ENCODE measurements around the gene KLHDC10. TPM values are rescaled to one million over a fixed set of nuclear protein-coding genes. Genes with fewer than 3 reads are reported as not detected.
A peak's percentile ranks its signal among the peaks of the same experiment; 100 is the strongest.
"Not testable (repeated sequence)": the region's sequence is repeated elsewhere in the genome, so short reads cannot be mapped to it uniquely, and the experiment has no call there.

The KLHDC10 gene
- total and polyA plus RNA-seq, 9 donors: 11.3 to 36.4 (median 26.7) TPM

DNA sequence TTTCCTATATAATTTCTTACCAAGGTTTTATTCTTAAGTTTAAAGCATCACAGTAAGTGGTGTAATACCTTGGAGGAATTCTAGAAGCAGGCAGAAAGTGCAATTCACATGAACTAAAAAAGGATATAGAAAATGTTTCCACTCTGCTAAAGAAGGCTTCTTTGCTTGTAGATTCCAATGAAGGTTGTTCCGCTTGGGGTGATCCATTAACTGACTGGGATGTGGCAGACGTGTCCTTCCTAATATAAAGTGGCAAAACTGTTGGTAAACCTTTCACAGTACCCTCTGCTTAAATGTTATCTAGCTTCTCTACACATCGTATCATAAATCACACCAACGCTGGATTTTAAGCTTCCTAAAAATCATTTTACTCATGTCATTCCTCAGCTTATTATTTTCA lies 21.4 kb upstream of the KLHDC10 start:
- H3K9me3 ChIP-seq: no peaks in the 10 kb centered on the region
- H3K4me3 ChIP-seq: no peak overlapping the region
- H3K27ac ChIP-seq: no peak overlapping the region
- DNase-seq: no peak
- TF ChIP-seq POLR2A (IDR thresholded peaks at IDR 0.05): no peak
- TF ChIP-seq EP300 (IDR thresholded peaks at IDR 0.05): no peak
- TF ChIP-seq, protein P1, sequence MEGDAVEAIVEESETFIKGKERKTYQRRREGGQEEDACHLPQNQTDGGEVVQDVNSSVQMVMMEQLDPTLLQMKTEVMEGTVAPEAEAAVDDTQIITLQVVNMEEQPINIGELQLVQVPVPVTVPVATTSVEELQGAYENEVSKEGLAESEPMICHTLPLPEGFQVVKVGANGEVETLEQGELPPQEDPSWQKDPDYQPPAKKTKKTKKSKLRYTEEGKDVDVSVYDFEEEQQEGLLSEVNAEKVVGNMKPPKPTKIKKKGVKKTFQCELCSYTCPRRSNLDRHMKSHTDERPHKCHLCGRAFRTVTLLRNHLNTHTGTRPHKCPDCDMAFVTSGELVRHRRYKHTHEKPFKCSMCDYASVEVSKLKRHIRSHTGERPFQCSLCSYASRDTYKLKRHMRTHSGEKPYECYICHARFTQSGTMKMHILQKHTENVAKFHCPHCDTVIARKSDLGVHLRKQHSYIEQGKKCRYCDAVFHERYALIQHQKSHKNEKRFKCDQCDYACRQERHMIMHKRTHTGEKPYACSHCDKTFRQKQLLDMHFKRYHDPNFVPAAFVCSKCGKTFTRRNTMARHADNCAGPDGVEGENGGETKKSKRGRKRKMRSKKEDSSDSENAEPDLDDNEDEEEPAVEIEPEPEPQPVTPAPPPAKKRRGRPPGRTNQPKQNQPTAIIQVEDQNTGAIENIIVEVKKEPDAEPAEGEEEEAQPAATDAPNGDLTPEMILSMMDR (IDR thresholded peaks at IDR 0.05): no peak
- peaks cover 3% of the 10 kb centered on the region for H3K4me1 ChIP-seq (ENCODE audit: insufficient read depth)
- intact Hi-C loops (cut with DNase I): no loop called here
- H3K36me3 ChIP-seq: no peaks in the 10 kb centered on the region
- H3K27me3 ChIP-seq: no peaks in the 10 kb centered on the region
- WGBS, 3 donors: 84 to 87% (median 86%) methylated on average over 4 of the region's 4 CpGs

DNA sequence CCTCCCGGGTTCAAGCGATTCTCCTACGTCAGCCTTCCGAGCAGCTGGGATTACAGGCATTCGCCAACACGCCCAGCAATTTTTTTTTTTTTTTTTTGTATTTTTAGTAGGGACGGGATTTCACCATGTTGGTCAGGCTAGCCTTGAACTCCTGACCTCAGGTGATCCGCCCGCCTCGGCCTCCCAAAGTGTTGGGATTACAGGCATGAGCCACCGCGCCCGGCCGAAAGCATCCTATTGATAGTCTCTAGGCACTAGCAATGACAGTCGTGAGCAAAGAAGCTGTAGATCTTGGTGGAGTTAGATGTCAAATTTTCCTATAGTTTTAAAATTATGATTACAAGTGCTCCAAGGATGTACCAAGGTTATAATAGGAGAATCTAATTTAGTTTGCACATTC lies 18.1 kb upstream of the KLHDC10 start:
- WGBS, 3 donors: 92 to 94% (median 93%) methylated on average over 15 of the region's 15 CpGs
- DNase-seq; intact Hi-C loops (cut with DNase I): not testable (repeated sequence)

DNA sequence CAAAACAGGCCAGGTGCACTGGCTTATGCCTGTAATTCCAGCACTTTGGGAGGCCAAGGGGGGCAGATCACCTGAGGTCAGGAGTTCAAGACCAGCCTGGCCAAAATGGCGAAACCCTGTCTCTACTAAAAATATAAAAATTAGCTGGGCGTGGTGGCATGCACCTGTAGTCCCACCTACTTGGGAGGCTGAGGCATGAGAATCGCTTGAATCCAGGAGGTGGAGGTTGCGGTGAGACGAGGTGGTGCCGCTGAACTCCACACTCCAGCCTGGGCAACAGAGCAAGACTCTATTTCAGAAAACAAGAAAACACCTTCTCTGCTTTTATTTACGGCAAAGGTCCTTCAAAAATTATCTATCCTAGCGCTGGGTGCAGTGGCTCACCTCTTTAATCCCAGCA lies 15.1 kb upstream of the KLHDC10 start:
- 92 to 95% (median 95%) methylated on average over 8 of the region's 8 CpGs for WGBS, 3 donors
- H3K27me3 ChIP-seq; H3K4me1 ChIP-seq (ENCODE audit: insufficient read depth); H3K9me3 ChIP-seq; H3K27ac ChIP-seq; H3K36me3 ChIP-seq; H3K4me3 ChIP-seq; intact Hi-C loops (cut with DNase I); DNase-seq: not testable (repeated sequence)

More for the DNA sequence above, 18.1 kb upstream of the KLHDC10 start:
- H3K9me3 ChIP-seq; H3K4me1 ChIP-seq (ENCODE audit: insufficient read depth); H3K27ac ChIP-seq; H3K36me3 ChIP-seq; H3K4me3 ChIP-seq; H3K27me3 ChIP-seq: not testable (repeated sequence)

DNA sequence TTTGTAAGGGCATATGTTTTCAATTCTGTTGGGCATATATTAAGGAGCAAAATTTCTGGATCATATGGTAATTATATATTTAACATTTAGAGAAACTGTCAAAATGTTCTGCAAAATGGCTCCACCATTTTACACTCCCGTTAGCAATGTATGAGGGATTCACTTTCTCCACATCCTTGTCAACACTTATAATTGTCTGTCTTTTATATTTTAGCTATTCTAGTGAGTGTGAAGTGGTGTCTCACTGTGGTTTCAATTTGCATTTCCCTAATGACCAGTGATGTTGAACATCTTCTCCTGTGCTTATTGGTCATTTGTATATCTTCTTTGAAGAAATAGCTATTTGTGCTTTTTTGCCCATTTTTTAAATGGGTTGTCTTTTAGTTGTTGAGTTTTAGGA lies 8.1 kb upstream of the KLHDC10 start:
- TF ChIP-seq POLR2A (IDR thresholded peaks at IDR 0.05) (no peak), EP300 (IDR thresholded peaks at IDR 0.05) (no peak)
- TF ChIP-seq, protein P1 (IDR thresholded peaks at IDR 0.05): no peak
- 74 to 81% (median 76%) methylated on average over 1 of the region's 1 CpG for WGBS, 3 donors
- H3K4me3 ChIP-seq: no peak overlapping the region
- H3K4me1 ChIP-seq (ENCODE audit: insufficient read depth): no peaks in the 10 kb centered on the region
- DNase-seq: no peak
- H3K9me3 ChIP-seq: no peaks in the 10 kb centered on the region
- H3K36me3 ChIP-seq: no peaks in the 10 kb centered on the region
- H3K27me3 ChIP-seq: no peaks in the 10 kb centered on the region
- intact Hi-C loops (cut with DNase I): no loop called here
- no peak overlapping the region for H3K27ac ChIP-seq

DNA sequence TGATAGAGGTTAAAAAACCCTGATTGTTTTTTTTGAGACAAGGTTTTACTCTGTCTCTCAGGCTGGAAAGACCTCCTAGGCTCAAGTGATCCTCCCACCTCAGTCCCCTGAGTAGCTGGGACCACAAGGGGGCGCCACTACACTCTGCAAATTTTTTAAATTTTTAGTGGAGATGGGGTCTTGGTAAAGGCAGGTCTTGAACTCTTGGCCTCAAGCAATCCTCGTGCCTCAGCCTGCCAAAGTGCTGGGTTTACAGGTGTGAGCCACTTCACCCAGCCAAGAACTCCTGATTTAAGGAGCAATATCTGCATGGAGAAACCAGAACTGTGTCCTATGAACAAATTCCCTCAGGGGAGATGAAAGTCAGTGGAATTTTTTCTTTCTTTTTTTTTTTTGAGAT lies 7.3 kb upstream of the KLHDC10 start:
- TF ChIP-seq EP300 (IDR thresholded peaks at IDR 0.05) (no peak), POLR2A (IDR thresholded peaks at IDR 0.05) (no peak)
- TF ChIP-seq, protein P1 (IDR thresholded peaks at IDR 0.05): no peak
- peak in 2 of 5 donors; percentile 40 to 45 for DNase-seq
- no peaks in the 10 kb centered on the region for H3K4me1 ChIP-seq (ENCODE audit: insufficient read depth)
- 0 to 2% (median 0%) methylated on average over 2 of the region's 2 CpGs for WGBS, 3 donors
- H3K9me3 ChIP-seq: no peaks in the 10 kb centered on the region
- no peaks in the 10 kb centered on the region for H3K27me3 ChIP-seq
- H3K36me3 ChIP-seq: no peaks in the 10 kb centered on the region
- no peak overlapping the region for H3K27ac ChIP-seq
- intact Hi-C loops (cut with DNase I): no loop called here
- no peak overlapping the region for H3K4me3 ChIP-seq

DNA sequence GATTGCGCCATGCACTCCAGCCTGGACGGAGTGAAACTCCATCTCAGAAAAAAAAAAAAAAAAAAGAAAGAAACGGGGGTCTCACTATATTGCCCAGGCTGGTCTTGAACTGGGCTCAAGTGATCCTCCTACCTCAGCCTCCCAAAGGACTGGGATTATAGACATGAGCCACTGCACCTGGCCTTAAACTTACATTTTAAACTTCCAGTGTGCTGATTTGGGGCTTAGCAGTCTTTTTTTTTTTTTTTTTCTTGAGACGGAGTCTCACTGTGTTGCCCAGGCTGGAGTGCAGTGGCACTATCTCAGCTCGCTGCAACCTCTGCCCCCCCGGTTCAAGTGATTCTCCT lies 5.8 kb upstream of the KLHDC10 start:
- H3K27me3 ChIP-seq; H3K36me3 ChIP-seq; H3K4me3 ChIP-seq; intact Hi-C loops (cut with DNase I); H3K9me3 ChIP-seq; H3K27ac ChIP-seq; DNase-seq; H3K4me1 ChIP-seq (ENCODE audit: insufficient read depth): not testable (repeated sequence)
- 83 to 93% (median 89%) methylated on average over 6 of the region's 6 CpGs for WGBS, 3 donors
